ENCODE results near the gene PTBP1.

DNA sequence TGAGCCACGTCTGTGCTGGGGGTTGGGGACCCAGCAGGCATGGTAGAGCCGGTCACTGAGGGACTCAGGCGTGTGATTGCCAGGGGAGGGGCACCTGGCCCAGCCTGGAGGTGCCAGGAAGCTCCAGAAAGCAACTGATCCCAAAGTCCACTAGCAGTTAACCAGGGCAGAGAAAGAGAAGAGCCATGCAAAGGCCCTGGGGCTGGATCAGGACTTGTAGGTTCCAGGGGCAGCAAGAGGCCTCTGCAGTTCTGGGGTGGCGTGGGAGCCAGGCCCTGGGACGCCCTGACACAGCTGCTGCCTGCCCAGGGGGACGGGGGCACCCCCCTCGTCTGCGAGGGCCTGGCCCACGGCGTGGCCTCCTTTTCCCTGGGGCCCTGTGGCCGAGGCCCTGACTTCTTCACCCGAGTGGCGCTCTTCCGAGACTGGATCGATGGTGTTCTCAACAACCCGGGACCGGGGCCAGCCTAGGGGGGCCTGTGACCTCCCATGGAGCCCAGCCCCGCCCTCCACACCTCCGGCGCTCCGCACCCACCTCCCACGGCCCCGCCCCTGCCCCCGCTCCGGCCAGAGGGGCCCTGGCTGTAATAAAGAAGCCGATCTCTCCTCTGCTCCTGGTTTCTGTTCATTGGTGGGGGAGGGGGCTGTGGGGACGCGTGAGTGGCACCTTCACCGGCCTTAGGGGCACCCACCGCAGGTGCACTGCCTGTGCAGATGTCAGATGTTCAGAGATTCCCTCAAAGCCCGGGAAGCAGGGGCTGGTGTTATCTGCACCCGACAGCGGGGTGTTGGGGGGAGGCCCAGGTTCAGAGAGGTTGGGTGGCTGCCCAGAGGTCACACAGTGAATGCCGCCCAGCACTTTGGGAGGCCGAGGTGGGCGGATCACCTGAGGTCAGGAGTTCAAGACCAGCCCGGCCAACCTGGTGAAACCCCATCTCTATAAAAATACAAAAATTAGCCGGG lies 34.4 kb downstream of the PTBP1 start:
- TF ChIP-seq POLR2A (IDR thresholded peaks at IDR 0.05; ENCODE audit: low read length): no peak
- no peak for TF ChIP-seq GATA1 (IDR thresholded peaks at IDR 0.05; ENCODE audit: low read depth, low read length)
